ENCODE measurements around the gene H1-8.
"Not testable (repeated sequence)": the region's sequence is repeated elsewhere in the genome, so short reads cannot be mapped to it uniquely, and the experiment has no call there.

H1-8 gene
- long read RNA-seq, donor 1: 0 reads
- long read RNA-seq, donor 2: 0 reads
- long read RNA-seq, donor 3: 0 reads
- long read RNA-seq, donor 4: 0 reads
- long read RNA-seq, donor 5: 0 reads
- long read RNA-seq, donor 6: 0 reads
- long read RNA-seq, donor 7: 0 reads
- long read RNA-seq, donor 8: 0 reads

- no peak for DNase-seq
These were observed at the start of gene H1-8 for GRCh38 chr3:129543156-129543790. Gene H1-8 (plus strand): TSS chr3:129543175. CDS start chr3:129543219, 44 bp downstream.

GRCh38 chr3:129493206-129493605 is 49.8 kb upstream of the H1-8 start:
- DNase-seq: no peak

DNA sequence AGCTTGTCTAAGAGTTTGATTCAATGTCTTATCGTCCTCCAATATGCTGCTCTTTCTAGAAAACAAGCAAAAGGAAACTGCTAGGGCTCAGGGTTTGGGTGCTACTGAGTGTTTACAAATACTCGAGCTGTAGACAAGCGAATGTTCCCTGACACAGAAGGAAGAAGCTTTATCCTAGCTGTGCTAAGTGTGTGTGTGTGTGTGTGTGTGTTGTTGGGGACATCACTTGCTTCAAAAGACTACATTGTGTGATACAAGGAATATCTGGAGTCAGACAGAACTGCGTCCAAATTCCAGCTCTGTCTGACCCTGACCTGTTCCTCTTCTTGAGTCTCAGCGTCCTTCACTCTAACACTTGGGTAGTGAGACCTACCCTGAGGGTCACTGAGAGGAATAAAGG is 48.5 kb upstream of the H1-8 start:
- DNase-seq: not testable (repeated sequence)

DNA sequence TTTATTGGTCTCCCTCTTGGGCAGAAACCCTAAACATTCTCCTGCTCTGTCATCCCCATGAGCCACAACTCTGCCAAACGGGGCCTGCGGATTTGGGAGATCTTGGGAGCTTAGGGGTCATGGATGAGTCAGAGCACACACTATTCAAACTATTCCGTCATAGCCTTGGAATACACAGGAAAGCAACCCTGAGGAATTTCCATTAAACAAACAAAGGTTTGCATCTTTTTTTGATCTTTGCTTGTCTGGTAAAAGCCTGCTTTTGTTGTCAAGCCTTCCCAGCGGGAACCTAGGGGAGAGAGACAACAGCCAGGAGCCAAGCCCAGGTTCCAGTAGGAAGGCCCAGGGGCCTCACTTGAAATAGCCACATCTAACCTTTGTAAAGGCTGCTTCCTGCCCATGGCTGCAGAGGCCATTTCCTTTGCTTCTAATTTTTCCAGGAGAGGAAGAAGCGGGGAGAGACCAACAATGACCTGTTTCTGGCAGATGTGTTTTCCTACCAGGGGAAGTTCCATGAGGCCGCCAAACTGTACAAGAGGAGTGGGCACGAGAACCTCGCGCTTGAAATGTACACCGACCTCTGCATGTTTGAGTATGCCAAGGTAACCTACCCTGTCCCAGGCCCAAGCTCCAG is 47.9 kb upstream of the H1-8 start:
- DNase-seq: not testable (repeated sequence)

GRCh38 chr3:129497876-129498275 is 45.1 kb upstream of the H1-8 start:
- DNase-seq: not testable (repeated sequence)

GRCh38 chr3:129498603-129499488 is 44.1 kb upstream of the H1-8 start:
- DNase-seq: not testable (repeated sequence)

DNA sequence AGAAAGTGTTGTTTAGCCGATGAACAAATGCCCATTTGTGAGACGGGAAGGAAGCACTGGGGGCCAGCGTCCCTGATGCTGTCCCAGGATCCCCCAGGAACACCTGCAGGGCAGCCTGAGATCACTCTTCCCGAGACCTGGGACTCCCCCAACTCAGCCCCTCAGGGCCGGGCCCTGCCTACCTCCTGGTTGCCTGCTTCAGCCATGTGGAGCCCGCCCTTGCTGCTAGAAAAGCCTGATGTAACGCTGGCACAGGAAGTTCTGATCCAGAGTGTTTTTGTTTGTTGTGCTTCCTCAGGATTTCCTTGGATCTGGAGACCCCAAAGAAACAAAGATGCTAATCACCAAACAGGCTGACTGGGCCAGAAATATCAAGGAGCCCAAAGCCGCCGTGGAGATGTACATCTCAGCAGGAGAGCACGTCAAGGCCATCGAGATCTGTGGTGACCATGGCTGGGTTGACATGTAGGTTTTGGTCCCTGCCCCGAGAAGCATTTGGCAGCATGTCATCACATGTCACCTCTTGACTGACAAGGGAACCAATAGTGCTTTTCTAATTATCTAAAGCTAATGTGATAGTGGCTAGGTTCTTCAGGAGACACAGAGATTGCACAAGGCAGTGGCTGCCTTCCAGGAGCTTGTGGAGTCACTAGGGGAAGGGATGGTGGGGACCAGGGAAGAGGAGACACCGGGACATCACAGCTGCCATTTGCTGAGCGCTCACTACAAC is 43.2 kb upstream of the H1-8 start:
- not testable (repeated sequence) for DNase-seq

GRCh38 chr3:129500334-129500658 is 42.7 kb upstream of the H1-8 start:
- DNase-seq: no peak

GRCh38 chr3:129501630-129502029 is 41.3 kb upstream of the H1-8 start:
- DNase-seq: no peak

GRCh38 chr3:129502641-129503408 is 40.1 kb upstream of the H1-8 start:
- DNase-seq: no peak

DNA sequence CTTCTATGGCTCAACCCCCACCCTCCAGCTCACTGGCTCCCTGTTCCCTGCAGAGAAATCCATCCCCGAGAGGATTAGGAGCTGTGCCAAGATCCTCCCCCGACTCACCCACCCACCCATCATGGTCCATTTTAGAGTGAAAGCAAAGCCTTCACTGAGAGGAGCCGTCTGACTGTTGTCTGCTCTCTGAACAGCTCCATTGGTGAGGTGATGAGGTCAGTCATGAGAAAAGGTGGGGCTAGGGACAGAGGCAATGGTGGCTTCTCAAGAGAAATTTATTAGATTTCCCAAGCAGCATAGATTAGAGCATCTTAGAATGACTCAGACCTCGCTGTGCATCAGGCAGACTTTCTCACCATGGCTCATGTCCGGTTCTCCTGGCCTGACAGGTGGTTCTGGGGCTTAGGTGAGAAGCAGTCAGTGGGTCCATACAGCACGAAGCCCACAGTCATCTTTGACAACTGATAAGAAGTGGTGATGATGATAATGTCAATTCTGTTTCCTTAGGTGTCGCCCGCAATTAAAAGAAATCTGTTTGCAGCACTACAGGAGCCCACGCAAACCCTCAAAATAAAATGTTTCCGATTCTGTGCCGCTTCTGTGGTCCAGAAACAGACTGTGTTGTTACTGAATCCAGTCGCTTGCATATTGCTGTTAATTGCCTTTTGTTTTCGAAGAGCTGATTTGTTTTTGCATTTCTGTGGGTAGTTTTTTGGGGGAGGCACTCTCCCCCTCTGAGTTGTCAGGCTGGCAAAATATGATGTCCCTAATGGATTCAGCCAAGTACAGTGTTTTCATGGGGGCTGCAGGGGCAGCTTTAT is 39.3 kb upstream of the H1-8 start:
- no peak for DNase-seq

DNA sequence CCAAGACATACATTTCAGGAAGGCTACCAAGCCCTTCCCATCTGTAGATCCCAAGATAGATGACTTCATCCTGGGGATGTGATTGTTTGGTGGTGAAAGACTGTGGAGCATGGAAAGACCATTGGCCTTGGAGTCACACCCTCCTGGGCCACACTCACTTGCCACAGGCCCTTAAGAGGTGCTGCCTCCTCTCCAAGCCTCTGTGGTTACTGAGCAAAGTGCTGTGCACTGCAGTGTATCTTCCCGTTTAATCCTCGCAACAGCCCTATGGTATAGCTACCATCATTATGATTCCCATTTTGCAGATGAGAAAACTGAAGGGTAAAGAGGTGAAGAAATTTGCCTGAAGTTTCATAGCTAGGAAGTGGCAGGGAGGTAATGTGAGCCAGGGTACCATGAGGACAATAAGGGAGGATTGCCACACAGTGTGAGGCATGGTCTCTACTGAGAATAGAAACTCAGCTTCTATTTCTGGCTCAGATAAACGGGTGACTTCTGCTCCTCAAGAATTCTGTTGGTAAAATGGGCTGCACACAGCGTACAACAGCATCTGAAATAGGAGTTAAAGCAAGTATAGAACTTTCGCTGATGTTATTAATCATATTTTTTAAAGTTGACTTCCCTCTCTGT is 38.4 kb upstream of the H1-8 start:
- no peak for DNase-seq

- DNase-seq: no peak
These were observed 37.6 kb upstream of the H1-8 start for GRCh38 chr3:129505341-129505740.

- no peak for DNase-seq
These were observed 36.7 kb upstream of the H1-8 start for GRCh38 chr3:129506231-129506742.

GRCh38 chr3:129507181-129507831 is 35.7 kb upstream of the H1-8 start:
- DNase-seq: no peak

- no peak for DNase-seq
These were observed 30.4 kb upstream of the H1-8 start for GRCh38 chr3:129512595-129512994.

- DNase-seq: no peak
These were observed 29.3 kb upstream of the H1-8 start for GRCh38 chr3:129513705-129514104.

DNA sequence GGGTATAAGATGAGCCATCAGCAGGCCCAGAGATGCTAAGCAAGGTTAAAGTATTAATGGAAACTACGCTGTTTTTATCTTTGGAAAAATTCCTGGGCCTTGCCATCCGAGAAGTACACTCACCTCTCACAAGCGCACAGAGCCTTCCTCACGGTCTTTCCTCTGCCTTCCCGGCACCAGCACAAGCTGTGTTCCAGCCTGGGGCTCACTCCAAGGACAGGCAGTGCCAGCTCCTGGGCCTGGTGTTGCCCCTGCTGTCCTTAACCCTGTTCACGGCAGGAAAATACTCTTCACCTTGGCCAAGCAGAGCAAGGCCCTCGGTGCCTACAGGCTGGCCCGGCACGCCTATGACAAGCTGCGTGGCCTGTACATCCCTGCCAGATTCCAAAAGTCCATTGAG is 28.9 kb upstream of the H1-8 start:
- no peak for DNase-seq

DNA sequence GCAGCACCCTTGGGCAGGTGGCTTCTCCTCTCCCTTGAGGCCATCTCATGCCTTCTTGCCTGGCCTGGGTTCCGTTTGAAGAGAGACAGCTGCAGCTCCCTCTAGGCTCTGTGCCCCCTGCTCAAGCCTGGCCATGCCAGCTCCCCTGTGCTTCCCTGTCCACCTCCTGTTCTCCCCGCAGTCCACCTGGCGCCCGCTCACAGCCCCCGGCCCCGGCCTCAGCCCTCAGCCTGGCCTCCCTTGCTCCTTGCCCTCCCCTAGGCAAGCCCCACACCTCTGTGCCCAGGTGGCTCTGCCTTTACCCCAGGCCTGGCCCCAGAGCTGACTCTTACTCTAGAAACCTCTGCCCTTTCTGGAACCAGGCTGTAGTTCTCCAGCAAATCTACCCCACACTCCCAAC is 28.4 kb upstream of the H1-8 start:
- DNase-seq: no peak

All from right kidney (tissue), 9 donors.